Measurements from ENCODE around the gene PFKM. TPM values are rescaled to one million over a fixed set of nuclear protein-coding genes. Genes with fewer than 3 reads are reported as not detected.
A peak's percentile ranks its signal among the peaks of the same experiment; 100 is the strongest.

The PFKM gene
- total RNA-seq (2014; rRNA removed; shearing (Covaris generic)): 52.7 and 56.5 TPM in 2 replicates

GRCh38 chr12:48119078-48119833 is at the start of gene PFKM:
Gene PFKM (plus strand): TSS chr12:48119364. CDS start chr12:48122775, 3,411 bp downstream.
- peak; percentile 90 for DNase-seq (ENCODE audit: low spot score)

GRCh38 chr12:48070033-48070432 is 49.1 kb upstream of the PFKM start:
- DNase-seq (ENCODE audit: low spot score): no peak

- DNase-seq (ENCODE audit: low spot score): no peak
Observed at GRCh38 chr12:48070731-48071130, 48.4 kb upstream of the PFKM start.

GRCh38 chr12:48071808-48072207 is 47.4 kb upstream of the PFKM start:
- DNase-seq (ENCODE audit: low spot score): no peak

GRCh38 chr12:48072266-48072665 is 46.9 kb upstream of the PFKM start:
- DNase-seq (ENCODE audit: low spot score): no peak

- DNase-seq (ENCODE audit: low spot score): no peak
Observed at GRCh38 chr12:48074266-48074665, 44.9 kb upstream of the PFKM start.

- DNase-seq (ENCODE audit: low spot score): no peak
Observed at GRCh38 chr12:48075832-48076231, 43.3 kb upstream of the PFKM start.

GRCh38 chr12:48077111-48077510 is 42.1 kb upstream of the PFKM start:
- no peak for DNase-seq (ENCODE audit: low spot score)

GRCh38 chr12:48078901-48079300 is 40.3 kb upstream of the PFKM start:
- DNase-seq (ENCODE audit: low spot score): no peak

- no peak for DNase-seq (ENCODE audit: low spot score)
Observed at GRCh38 chr12:48080285-48080684, 38.9 kb upstream of the PFKM start.

GRCh38 chr12:48080821-48081220 is 38.3 kb upstream of the PFKM start:
- no peak for DNase-seq (ENCODE audit: low spot score)

- DNase-seq (ENCODE audit: low spot score): no peak
Observed at GRCh38 chr12:48084066-48084465, 35.1 kb upstream of the PFKM start.

GRCh38 chr12:48084841-48085460 is 34.2 kb upstream of the PFKM start:
- no peak for DNase-seq (ENCODE audit: low spot score)

GRCh38 chr12:48086327-48086726 is 32.8 kb upstream of the PFKM start:
- no peak for DNase-seq (ENCODE audit: low spot score)

- DNase-seq (ENCODE audit: low spot score): no peak
Observed at GRCh38 chr12:48092611-48093010, 26.6 kb upstream of the PFKM start.

- DNase-seq (ENCODE audit: low spot score): no peak
Observed at GRCh38 chr12:48104531-48104930, 14.6 kb upstream of the PFKM start.

- no peak for DNase-seq (ENCODE audit: low spot score)
Observed at GRCh38 chr12:48105321-48105866, 13.8 kb upstream of the PFKM start.

GRCh38 chr12:48105867-48106680 is 13.1 kb upstream of the PFKM start, which contains the start of gene SENP1:
Gene SENP1 (minus strand): TSS chr12:48106079. CDS start chr12:48101472, 4,607 bp downstream.
- DNase-seq (ENCODE audit: low spot score): peak; percentile 76

- no peak for DNase-seq (ENCODE audit: low spot score)
Observed at GRCh38 chr12:48106681-48107613, 12.2 kb upstream of the PFKM start.

GRCh38 chr12:48109424-48109823 is 9.7 kb upstream of the PFKM start:
- no peak for DNase-seq (ENCODE audit: low spot score)
